Fibroblast of skin of back (primary cell): ENCODE data around the gene MAGIX.

Experiments
- DNase-seq: peaks from one replicate; pipeline ENCODE4 v3.0.0-alpha.2; 2013

Gene MAGIX

DNA sequence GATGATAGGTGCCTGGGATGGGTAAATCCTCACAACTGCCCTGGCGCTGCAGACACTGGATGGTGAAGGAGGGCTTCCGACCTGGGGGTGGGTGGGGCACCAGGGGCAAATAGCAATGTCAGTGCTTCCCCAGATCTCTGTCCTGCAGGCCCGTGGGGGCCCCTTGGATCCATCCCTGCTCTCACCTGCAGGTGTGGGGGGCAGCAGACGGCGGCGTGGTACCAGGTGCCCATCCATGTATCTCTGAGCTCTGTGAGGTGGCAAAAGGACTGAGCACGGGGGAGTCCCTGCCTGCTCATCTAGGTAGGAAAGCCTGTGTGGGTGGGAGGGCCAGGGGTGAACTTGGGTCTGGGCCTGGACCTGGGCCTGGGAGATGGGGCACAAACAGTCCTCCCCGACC is 44.0 kb downstream of the MAGIX start:
- no peak for DNase-seq

GRCh38 chrX:49208399-49208798 is 45.8 kb downstream of the MAGIX start:
- DNase-seq = no peak

DNA sequence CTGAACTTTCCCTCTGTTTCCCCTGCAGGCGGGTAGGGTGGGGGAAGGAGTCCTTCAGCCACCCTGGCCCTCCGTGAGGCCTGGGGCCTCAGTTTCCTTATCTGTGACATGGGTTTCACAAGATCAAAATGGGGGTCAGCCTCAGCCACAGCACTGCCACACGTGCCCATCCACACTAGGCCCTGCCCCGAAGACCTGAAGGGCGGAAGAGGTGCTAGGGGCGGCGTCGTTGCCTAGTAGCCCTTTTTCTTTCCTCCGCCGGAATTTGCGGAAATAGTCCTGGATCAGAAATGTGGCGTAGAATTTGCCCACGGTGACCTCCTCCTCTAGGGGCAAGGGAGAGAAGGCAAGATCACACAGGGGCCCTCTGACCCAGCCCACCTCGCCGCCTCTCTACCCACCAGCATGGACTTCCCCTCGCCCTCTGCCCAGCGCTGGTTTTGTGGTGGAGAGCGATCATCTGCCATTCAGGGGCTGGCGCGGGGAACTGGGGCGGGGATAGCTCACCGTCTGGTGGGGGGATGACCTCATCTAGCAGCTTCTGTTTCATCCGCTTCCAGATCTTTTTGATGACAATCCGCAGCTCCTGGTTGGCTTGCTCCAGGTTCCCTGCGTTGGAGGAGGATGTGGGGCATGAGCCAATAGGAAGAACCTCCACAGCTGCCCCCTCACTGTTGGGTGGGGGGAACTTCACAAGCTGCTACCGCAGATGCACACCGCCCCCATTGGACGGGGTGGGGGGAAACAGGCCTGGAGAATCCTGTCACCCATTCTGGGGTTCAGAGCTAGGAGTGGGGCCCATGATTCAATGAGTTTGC is 47.1 kb downstream of the MAGIX start:
- DNase-seq = no peak

GRCh38 chrX:49210406-49210805 is 47.8 kb downstream of the MAGIX start:
- no peak for DNase-seq

GRCh38 chrX:49211074-49211473 is 48.5 kb downstream of the MAGIX start:
- DNase-seq = no peak

- no peak for DNase-seq
These were observed 49.7 kb downstream of the MAGIX start for GRCh38 chrX:49212209-49212608.

- DNase-seq = no peak
These were observed 50.3 kb downstream of the MAGIX start for GRCh38 chrX:49212861-49213260.

GRCh38 chrX:49214416-49214815 is 51.9 kb downstream of the MAGIX start:
- DNase-seq = no peak

GRCh38 chrX:49214996-49215526 is 52.5 kb downstream of the MAGIX start:
- no peak for DNase-seq
